K562 (cell line): ENCODE data around the gene SULT1B1.

Experiments
- CREM ChIP-seq: IDR thresholded peaks from 2 replicates; pipeline ENCODE4 v1.6.1; 2014; ENCODE audit warnings: antibody characterized with exemption, low read depth
- NR3C1 ChIP-seq: sonication (generic); formaldehyde crosslinking; IDR thresholded peaks from 2 replicates; pipeline ENCODE4 v1.8.1; 2022; ENCODE audit warnings: missing genetic modification reagents
- POLR2AphosphoS5 ChIP-seq: IDR thresholded peaks from 2 replicates; pipeline ENCODE4 v1.6.1; 2011; ENCODE audit warnings: mild to moderate bottlenecking, low read depth, low read length, moderate library complexity; ENCODE audit not compliant: control insufficient read depth, insufficient read depth
- SP2 ChIP-seq: IDR thresholded peaks from 2 replicates; pipeline ENCODE4 v1.6.1; 2011; ENCODE audit warnings: mild to moderate bottlenecking, low read depth, low read length, moderate library complexity; ENCODE audit not compliant: poor library complexity, severe bottlenecking; ENCODE audit errors: extremely low read depth
- TF ChIP-seq, protein P1 (sequence below): fragments of 150-350 bp; IDR thresholded peaks from 2 replicates; pipeline ENCODE4 v1.6.1; 2014; ENCODE audit warnings: low read depth, mild to moderate bottlenecking, low read length, borderline replicate concordance
- TF ChIP-seq, protein P2 (sequence below): sonication (generic); formaldehyde crosslinking; IDR thresholded peaks from 2 replicates; pipeline ENCODE4 v1.5.0; 2020; ENCODE audit warnings: missing genetic modification reagents

DNA sequence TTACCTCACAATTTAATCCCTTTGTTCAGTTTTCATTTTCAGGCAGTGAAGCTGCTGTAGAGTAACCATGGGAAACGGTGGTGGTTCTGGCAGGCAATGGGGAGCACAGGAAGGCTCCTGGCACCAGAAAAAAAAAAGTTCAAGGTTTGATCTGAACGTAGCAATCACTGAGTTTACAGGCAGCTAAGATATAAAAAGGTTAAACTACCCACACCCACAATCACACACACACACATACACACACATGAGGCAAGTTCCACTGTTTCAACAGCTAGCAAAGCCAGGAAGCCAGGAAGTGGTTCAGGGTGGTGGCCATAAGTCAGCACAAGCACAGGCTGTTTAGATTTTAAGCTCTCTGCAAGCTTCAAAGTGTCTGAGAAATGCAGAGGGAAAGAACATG, at the start of gene SULT1B1:
- no peak for TF ChIP-seq NR3C1 (CRISPR knock-in tag)
- TF ChIP-seq POLR2AphosphoS5 = no peak
- no peak for TF ChIP-seq SP2
- TF ChIP-seq, protein P1, sequence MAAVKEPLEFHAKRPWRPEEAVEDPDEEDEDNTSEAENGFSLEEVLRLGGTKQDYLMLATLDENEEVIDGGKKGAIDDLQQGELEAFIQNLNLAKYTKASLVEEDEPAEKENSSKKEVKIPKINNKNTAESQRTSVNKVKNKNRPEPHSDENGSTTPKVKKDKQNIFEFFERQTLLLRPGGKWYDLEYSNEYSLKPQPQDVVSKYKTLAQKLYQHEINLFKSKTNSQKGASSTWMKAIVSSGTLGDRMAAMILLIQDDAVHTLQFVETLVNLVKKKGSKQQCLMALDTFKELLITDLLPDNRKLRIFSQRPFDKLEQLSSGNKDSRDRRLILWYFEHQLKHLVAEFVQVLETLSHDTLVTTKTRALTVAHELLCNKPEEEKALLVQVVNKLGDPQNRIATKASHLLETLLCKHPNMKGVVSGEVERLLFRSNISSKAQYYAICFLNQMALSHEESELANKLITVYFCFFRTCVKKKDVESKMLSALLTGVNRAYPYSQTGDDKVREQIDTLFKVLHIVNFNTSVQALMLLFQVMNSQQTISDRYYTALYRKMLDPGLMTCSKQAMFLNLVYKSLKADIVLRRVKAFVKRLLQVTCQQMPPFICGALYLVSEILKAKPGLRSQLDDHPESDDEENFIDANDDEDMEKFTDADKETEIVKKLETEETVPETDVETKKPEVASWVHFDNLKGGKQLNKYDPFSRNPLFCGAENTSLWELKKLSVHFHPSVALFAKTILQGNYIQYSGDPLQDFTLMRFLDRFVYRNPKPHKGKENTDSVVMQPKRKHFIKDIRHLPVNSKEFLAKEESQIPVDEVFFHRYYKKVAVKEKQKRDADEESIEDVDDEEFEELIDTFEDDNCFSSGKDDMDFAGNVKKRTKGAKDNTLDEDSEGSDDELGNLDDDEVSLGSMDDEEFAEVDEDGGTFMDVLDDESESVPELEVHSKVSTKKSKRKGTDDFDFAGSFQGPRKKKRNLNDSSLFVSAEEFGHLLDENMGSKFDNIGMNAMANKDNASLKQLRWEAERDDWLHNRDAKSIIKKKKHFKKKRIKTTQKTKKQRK = no peak
- no peak for TF ChIP-seq CREM
- TF ChIP-seq, protein P2, sequence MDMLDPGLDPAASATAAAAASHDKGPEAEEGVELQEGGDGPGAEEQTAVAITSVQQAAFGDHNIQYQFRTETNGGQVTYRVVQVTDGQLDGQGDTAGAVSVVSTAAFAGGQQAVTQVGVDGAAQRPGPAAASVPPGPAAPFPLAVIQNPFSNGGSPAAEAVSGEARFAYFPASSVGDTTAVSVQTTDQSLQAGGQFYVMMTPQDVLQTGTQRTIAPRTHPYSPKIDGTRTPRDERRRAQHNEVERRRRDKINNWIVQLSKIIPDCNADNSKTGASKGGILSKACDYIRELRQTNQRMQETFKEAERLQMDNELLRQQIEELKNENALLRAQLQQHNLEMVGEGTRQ (CRISPR knock-in tag) = no peak
